Hippocampal formation (tissue), 2 donors: ENCODE results near the gene ZIC2.
"Not testable (repeated sequence)": the region's sequence is repeated elsewhere in the genome, so short reads cannot be mapped to it uniquely, and the experiment has no call there.

Experiments
- DNase-seq, 2 donors: peaks; one replicate each; lab custom pipeline; 2025; lab: John Stamatoyannopoulos, UW

Gene ZIC2

GRCh38 chr13:99981735-99982035 lies at the start of gene ZIC2:
Gene ZIC2 (plus strand): TSS chr13:99981784. CDS start chr13:99982065, 281 bp downstream.
- no peak for DNase-seq

- DNase-seq, result no peak
Observed at GRCh38 chr13:99932912-99933311, 48.7 kb upstream of the ZIC2 start.

DNA sequence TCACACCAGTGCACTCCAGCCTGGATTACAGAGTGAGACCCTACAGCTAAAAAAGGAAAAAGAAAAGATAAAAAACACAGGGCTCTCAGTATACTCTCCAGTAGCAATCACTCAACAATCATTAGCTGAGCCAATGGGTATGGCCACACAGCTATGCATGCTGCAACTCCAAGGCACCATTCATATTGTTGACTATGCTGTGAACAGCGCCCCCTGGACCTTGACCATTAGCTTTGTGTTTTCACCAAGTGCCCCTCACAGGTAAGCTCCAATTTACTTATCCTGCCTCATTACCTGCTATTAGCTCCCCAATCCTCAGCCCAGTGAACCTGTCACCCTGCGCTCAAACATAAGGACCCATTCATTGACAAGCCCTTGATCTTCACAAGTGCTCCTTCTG lies 45.8 kb upstream of the ZIC2 start:
- no peak for DNase-seq

DNA sequence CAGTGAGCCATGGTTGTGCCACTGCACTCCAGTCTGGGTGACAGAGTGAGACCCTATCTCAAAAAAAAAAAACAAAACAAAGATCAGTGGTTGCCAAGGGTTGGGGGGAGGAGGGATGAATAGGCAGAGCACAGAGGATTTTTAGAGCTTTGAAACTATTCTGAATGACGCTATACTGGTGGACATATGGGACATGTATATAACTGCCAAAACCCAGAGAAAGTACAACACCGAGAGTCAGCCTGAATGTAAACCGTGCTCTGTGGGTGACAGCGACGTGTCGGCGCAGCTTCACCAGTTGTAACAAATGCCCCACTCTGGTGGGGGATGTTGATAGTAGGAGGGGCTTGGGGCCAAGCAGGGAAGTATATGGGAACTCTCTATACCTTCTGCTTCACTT lies 42.9 kb upstream of the ZIC2 start:
- DNase-seq, result no peak

GRCh38 chr13:99941086-99941485 lies 40.5 kb upstream of the ZIC2 start:
- DNase-seq, result no peak

- no peak for DNase-seq
Observed at GRCh38 chr13:99941911-99942310, 39.7 kb upstream of the ZIC2 start.

- DNase-seq, result peak in 1 of 2 donors; percentile 14
Observed at GRCh38 chr13:99944102-99944501, 37.5 kb upstream of the ZIC2 start.

DNA sequence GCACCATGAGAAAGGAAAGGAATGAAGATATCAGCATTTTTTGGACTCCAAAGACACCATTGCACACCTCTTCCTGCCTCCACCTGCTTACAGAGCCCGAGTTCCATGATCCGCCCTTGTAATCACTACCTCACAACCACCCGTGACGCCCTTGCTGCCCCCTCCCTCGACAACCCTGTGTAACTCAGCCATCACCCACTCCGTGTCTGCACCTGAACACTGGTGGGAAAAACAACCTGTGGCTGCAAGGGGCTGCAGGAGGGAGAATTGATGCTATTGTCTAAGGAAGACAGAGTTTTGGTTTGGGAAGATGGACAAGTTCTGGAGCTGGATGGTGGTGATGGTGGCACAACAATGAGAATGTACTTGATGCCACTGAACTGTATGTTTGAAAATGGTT lies 37.0 kb upstream of the ZIC2 start:
- DNase-seq, result no peak

DNA sequence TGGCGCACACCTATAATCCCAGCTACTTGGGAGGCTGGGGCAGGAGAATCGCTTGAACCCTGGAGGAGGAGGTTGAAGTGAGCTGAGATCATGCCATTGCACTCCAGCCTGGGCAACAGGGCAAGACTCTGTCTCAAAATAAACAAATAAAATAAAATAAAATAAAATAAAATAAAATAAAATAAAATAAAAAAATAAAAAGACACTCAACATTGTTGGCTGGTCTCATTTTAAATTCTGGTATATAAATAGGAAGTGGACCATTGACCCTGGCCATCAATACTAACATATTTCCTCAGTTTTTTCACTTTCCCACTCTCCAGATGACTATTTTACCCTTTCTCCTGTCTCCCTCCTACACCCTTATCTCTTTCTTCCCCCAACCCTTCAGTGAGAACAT lies 36.1 kb upstream of the ZIC2 start:
- not testable (repeated sequence) for DNase-seq

DNA sequence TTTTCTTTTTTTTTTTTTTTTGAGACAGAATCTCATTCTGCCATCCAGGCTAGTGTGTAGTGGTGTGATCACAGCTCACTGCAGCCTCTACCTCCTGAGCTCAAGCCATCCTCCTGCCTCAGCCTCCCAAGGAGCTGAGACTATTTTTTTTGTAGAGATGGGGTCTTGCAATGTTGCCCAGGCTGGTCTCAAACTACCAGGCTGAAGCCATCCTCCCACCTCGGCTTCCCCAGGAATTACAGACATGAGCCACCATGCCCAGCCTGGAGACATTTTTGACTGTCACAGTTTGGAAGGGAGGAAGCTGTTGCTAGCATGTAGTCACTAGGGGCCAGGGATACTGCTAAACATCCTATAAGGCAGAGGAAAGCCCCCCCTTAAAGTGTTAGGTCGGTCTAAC lies 33.9 kb upstream of the ZIC2 start:
- no peak for DNase-seq

GRCh38 chr13:99948411-99948810 lies 33.2 kb upstream of the ZIC2 start:
- DNase-seq, result no peak

GRCh38 chr13:99948907-99949678 lies 32.5 kb upstream of the ZIC2 start:
- DNase-seq, result no peak

DNA sequence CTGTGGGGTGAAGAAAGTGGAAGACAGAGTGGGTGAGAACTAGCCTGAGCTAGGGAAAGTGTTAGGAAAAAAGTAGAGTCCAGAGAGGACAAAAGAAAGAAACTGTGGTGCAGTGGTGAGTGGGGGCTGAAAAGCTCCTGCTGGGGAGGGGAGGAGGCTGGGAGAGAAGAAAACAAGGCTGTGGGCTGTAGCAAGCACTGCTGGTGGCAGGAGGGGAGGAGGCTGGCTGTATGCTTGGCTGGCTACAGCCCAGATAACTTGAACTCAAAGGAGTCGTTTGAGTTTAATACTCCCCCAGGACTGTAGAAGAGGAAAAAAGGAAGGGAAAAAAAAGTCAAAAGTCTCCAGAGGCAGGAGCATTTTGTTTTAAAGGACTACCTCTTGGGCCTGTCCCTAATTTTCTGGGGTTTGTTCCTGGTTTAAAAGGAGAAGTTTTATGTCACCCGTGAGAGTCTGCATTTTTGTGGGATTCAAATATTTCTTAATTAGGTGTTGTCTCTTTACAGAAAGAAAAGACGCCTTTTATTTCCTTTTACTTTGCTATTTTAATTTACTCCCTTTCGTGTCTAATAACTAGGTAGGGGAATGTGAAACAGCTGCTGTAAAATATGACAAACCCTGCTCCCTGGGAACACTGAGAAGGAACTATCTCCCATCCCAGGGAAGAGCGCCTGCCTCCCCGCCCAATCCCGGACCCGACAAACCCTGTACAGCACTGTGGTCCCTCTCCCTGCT lies 31.7 kb upstream of the ZIC2 start:
- peak in 1 of 2 donors; percentile 37 for DNase-seq

GRCh38 chr13:99951666-99952065 lies 29.9 kb upstream of the ZIC2 start:
- not testable (repeated sequence) for DNase-seq

GRCh38 chr13:99953138-99953755 lies 28.3 kb upstream of the ZIC2 start:
- DNase-seq, result no peak

- DNase-seq, result no peak
Observed at GRCh38 chr13:99955107-99955746, 26.4 kb upstream of the ZIC2 start.

DNA sequence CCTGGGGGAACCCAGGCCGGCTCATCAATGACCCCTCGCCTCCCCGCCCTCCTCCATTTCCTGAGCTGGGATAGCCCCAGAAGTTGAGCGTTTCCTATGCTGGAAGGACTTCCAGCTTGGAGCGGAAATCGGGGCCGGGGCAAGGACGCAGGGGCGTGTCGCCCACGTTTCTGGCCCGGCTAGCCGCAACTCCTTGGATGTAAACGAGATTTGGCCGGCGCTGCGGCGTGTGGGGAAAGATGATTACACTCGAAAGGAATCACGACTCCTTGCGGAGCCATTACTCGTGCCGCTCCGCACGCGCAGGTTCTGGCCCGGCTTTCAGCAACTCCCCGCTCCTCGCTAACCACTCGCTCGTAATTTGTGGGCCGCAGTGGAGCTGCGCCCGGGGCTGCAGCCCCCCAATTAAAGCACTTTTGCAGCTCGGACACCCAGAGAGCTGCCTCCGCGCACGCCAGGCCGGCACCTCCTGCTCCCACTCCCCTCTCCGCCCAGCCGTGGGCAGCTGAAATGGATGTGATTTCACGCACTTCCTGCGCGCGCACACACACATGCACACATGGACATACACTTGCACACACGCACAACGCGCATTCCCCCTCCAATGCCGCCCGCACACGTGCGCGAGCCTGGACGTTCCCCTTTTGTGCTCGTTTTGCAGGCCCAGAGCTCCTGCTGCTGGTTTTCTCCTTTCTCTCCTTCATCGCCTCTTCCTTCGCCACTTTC lies 25.7 kb upstream of the ZIC2 start:
- DNase-seq, result no peak

GRCh38 chr13:99956473-99957349 lies 24.9 kb upstream of the ZIC2 start:
- no peak for DNase-seq

- DNase-seq, result no peak
Observed at GRCh38 chr13:99958406-99959126, 23.0 kb upstream of the ZIC2 start.

DNA sequence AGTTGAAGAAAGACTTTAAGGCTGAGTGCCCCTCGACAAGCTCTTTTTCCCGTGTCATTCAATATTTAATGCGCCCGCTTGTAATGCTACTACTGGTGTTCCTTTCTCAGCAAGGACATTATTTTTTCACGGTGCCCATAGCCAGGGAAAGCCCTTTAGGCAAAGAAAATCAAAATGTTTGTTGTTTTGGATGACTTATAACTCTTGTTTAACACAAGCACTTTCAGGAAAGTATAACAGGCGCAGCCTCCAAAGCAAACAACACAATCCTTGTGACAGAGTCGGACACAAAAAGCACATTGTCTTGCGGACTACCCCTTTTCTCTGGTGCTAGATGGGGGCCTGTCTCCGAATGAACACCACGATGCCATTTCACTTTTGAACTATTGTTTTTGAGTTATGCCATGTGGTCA lies 22.5 kb upstream of the ZIC2 start:
- no peak for DNase-seq
